Measurements from ENCODE around the gene ENGASE.

ENGASE gene

DNA sequence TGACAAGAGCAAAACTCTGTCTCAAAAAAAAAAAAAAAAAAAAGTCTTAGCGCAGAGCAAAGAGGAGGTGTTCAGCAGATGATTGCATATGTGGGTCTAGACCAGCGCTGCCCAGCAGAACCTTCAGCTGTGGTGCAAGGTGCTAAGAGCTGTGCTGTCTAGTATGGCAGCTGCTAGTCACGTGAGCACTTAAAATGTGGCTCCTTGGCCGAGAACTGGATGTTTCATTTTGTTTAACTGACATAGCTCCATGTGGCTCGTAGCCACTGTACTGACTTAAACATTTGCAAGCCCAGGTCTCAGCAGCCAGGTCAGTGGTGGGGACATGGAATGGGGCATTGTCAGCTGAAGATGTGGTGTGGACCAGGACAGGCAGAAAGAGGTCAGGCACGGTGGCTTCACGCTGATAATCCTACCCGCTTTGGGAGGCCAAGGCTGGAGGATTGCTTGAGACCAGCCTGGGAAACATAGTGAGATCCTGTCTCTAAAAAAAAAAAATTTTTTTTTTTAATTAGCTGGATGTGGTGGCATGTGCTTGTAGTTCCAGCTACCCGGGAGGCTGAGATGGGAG is 41.5 kb upstream of the ENGASE start:
- no peaks in the 10 kb centered on the region for H3K36me3 ChIP-seq
- H3K27me3 ChIP-seq, result peaks cover 83% of the 10 kb centered on the region
- no peaks in the 10 kb centered on the region for H3K4me1 ChIP-seq (ENCODE audit: control insufficient read depth in 1 of 2, insufficient read depth in 1 of 2, low read depth in 1 of 2, low read length in 1 of 2)
- H3K9me3 ChIP-seq, result no peaks in the 10 kb centered on the region
- H3K4me3 ChIP-seq (ENCODE audit: low read depth in 1 of 2, low read length in 1 of 2), result no peak overlapping the region
- no peak overlapping the region for H3K27ac ChIP-seq
- TF ChIP-seq, protein P1, sequence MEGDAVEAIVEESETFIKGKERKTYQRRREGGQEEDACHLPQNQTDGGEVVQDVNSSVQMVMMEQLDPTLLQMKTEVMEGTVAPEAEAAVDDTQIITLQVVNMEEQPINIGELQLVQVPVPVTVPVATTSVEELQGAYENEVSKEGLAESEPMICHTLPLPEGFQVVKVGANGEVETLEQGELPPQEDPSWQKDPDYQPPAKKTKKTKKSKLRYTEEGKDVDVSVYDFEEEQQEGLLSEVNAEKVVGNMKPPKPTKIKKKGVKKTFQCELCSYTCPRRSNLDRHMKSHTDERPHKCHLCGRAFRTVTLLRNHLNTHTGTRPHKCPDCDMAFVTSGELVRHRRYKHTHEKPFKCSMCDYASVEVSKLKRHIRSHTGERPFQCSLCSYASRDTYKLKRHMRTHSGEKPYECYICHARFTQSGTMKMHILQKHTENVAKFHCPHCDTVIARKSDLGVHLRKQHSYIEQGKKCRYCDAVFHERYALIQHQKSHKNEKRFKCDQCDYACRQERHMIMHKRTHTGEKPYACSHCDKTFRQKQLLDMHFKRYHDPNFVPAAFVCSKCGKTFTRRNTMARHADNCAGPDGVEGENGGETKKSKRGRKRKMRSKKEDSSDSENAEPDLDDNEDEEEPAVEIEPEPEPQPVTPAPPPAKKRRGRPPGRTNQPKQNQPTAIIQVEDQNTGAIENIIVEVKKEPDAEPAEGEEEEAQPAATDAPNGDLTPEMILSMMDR (IDR thresholded peaks at IDR 0.05), result no peak

DNA sequence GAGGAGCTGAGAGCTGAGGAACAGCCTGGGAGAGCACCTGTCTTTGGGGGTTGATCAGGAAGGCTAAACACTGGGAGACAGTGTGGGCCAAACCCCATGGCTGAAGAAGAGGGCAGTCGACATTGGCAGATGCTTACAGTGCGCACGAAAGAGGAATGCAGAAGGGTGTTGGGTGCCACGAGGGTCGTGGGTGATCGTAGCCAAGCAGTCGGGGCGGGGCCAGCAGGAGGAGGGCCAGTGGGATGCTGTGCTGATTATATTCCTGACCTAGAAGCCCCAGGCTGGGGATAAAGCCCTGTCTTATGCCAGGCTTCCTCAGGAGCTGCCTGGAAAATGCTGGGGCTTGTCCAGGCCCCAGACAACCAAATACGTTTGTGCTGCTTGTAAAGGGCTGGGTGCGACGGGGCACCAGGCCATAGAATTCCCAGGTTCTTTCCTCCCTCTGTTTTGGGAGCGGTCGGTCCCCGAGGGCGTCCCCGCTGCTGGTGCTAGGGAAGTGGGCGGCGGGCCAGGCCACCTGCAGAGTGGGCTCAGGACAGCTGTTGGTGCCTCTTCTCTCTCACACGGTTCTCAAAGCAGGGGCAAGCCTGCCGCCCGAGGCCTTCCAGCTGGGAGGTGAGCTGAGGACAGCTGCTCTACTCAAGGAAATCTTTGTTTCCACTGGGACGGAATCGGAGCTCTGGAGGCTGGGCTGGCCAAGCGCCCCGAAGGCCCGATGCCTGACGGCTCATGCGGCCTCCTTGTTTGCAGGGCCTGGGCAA is 40.7 kb upstream of the ENGASE start:
- TF ChIP-seq, protein P1 (IDR thresholded peaks at IDR 0.05), result no peak
- H3K4me3 ChIP-seq (ENCODE audit: low read depth in 1 of 2, low read length in 1 of 2), result no peak overlapping the region
- H3K36me3 ChIP-seq, result no peaks in the 10 kb centered on the region
- H3K4me1 ChIP-seq (ENCODE audit: control insufficient read depth in 1 of 2, insufficient read depth in 1 of 2, low read depth in 1 of 2, low read length in 1 of 2), result no peaks in the 10 kb centered on the region
- no peaks in the 10 kb centered on the region for H3K9me3 ChIP-seq
- peaks cover 83% of the 10 kb centered on the region for H3K27me3 ChIP-seq
- H3K27ac ChIP-seq, result no peak overlapping the region

DNA sequence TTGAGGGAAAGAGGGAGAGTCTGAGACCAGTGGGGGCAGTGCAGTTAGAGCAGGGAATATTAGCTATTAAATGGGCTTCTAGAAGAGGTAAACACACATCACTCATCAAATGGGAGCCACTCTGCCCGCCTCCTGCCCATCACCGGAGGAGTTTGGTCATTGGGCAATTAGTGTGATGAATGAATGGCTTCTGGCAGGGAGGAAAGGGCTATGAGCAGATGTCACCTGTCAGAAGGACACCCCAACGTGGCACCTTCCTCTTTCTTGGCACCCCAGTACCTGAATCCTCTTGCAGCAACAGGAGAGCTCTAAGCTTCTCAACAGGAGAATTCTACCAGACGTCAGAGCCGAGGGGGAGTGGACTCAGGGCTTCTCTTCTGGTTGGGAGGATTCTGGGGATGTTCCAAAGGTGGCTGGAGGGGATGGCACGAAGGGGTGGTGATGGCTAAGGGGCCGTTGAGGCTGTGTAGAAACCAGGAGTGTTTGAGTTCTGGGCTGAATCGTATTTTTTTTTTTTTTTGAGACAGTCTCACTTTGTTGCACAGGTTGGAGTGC is 39.6 kb upstream of the ENGASE start:
- Histone ChIP-seq H3K4me3 (ENCODE audit: low read depth in 1 of 2, low read length in 1 of 2) (no peak overlapping the region), H3K4me1 (ENCODE audit: control insufficient read depth in 1 of 2, insufficient read depth in 1 of 2, low read depth in 1 of 2, low read length in 1 of 2) (no peaks in the 10 kb centered on the region), H3K27ac (no peak overlapping the region), H3K27me3 (peaks cover 78% of the 10 kb centered on the region), H3K36me3 (no peaks in the 10 kb centered on the region), H3K9me3 (no peaks in the 10 kb centered on the region)
- TF ChIP-seq, protein P1 (IDR thresholded peaks at IDR 0.05), result no peak

DNA sequence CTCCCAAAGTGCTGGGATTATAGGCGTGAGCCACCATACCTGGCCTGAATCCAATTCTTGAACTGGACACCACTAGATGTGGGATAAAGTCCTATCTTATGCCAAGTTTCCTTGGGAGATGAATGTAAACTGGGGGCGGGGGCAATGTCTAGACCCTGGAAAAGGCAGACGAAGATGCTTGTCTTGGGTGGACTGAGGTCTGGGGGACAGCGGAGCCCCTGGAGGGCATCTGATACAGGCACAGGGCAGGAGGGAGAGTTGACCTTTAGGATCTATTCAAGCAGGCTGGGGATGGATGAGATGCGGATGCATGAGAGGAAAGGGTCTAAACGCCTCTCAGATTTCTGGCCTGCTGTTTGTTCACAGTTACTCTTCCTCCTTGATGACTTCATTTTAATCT is 38.9 kb upstream of the ENGASE start:
- Histone ChIP-seq H3K36me3 (no peaks in the 10 kb centered on the region), H3K9me3 (no peaks in the 10 kb centered on the region), H3K4me3 (ENCODE audit: low read depth in 1 of 2, low read length in 1 of 2) (no peak overlapping the region), H3K4me1 (ENCODE audit: control insufficient read depth in 1 of 2, insufficient read depth in 1 of 2, low read depth in 1 of 2, low read length in 1 of 2) (no peaks in the 10 kb centered on the region), H3K27ac (no peak overlapping the region), H3K27me3 (peaks cover 74% of the 10 kb centered on the region)
- TF ChIP-seq, protein P1 (IDR thresholded peaks at IDR 0.05), result no peak

DNA sequence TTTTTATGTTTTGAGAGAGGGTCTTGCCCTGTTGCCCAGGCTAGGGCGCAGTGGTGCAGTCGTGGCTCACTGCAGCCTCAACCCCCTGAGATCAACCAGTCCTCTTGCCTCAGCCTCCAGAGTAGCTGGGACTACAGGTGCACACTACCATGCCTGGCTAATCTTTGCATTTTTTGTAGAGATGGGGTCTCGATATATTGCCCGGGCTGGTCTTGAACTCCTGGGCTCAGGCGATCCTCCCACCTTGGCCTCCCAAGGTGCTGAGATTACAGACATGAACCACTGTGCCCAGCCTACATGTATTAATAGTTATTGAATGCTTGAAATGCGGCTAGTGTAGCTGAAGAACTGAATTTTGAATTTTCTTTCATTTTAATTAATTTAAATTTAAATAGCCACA is 38.4 kb upstream of the ENGASE start:
- no peaks in the 10 kb centered on the region for H3K4me1 ChIP-seq (ENCODE audit: control insufficient read depth in 1 of 2, insufficient read depth in 1 of 2, low read depth in 1 of 2, low read length in 1 of 2)
- no peaks in the 10 kb centered on the region for H3K36me3 ChIP-seq
- H3K4me3 ChIP-seq (ENCODE audit: low read depth in 1 of 2, low read length in 1 of 2), result no peak overlapping the region
- no peak overlapping the region for H3K27ac ChIP-seq
- H3K27me3 ChIP-seq, result peaks cover 70% of the 10 kb centered on the region
- TF ChIP-seq, protein P1 (IDR thresholded peaks at IDR 0.05), result no peak
- H3K9me3 ChIP-seq, result no peaks in the 10 kb centered on the region

All from neutrophil (primary cell).